Skeletal muscle satellite cell (primary cell): ENCODE results near the gene CABP2. TPM values are rescaled to one million over a fixed set of nuclear protein-coding genes. Genes with fewer than 3 reads are reported as not detected.
"Not testable (repeated sequence)": the region's sequence is repeated elsewhere in the genome, so short reads cannot be mapped to it uniquely, and the experiment has no call there.

Source experiments
- H3K27me3 ChIP-seq: 2 replicates; pipeline ENCODE4 v1.7.0; 2013; ENCODE audit warnings: low read length; ENCODE audit not compliant: control insufficient read depth, insufficient read depth
- H3K36me3 ChIP-seq: 2 replicates; pipeline ENCODE4 v1.7.0; 2013; ENCODE audit warnings: mild to moderate bottlenecking, control low read depth, low read length; ENCODE audit not compliant: insufficient read depth
- H3K4me1 ChIP-seq: 2 replicates; pipeline ENCODE4 v1.7.0; 2013; ENCODE audit warnings: low read length; ENCODE audit not compliant: control insufficient read depth, insufficient read depth
- H3K4me2 ChIP-seq: 2 replicates; pipeline ENCODE4 v1.7.0; 2013; ENCODE audit warnings: mild to moderate bottlenecking, low read length
- H3K4me3 ChIP-seq: 2 replicates; pipeline ENCODE4 v1.7.0; 2013; ENCODE audit warnings: low read length
- H3K9ac ChIP-seq: 2 replicates; pipeline ENCODE4 v1.7.0; 2013; ENCODE audit warnings: mild to moderate bottlenecking, low read depth, low read length, moderate library complexity
- H3K9me3 ChIP-seq: replicated peaks from 2 replicates; pipeline ENCODE4 v1.7.0; 2013; ENCODE audit warnings: mild to moderate bottlenecking, control low read depth, low read length
- total RNA-seq: library from RNA; depleted of rRNA; stranded (reverse); fragments of >200 nt; gene quantifications from 2 replicates; pipeline ENCODE4 v1.2.3, GENCODE V29; 2012; rRNA removed

The CABP2 gene
- not detected in 2 replicates for total RNA-seq

DNA sequence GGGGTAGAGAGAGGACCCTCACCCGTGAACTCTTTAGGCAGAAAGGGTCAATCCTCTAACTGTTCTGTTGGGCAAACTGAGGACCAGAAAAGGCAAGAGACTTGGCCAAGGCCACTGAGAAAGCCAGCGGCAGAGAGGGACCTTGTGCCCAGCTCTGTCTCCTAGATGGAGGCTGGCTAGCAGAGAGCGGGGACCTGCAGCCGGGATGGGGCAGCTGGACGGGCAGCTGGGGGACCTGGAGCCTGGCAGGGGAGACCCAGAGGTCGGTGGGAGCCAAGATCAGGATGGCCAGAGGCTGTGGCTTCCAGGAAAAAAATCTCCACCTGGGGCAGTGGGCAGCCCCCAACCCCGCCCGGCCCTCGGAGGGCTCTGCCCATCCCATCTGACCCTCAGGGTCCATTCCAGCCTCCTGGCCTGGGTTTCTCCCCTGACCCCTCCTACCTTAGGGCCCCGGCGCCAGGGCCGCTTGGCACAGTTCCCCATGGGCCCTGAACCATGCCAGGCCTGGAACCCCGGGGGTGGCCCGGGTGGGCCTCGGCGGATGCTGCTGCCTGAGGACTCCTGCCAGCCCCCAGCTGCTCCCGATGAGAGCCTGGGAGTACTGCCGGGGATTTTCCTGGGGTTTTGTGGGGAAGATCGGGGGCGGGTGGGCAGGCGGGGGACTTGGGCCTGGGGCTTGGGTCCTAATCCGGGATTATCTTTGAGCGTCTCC lies at the start of gene CABP2:
Gene CABP2, minus strand, starts transcription at position 603 of the 712 bp plus-strand sequence. Its CDS starts 120 bp downstream, at position 483.
- H3K4me3 ChIP-seq = no peak within 1 kb of the TSS
- H3K27me3 ChIP-seq = peaks cover 51% of the 10 kb centered on the region
- no peaks in the 10 kb centered on the region for H3K9me3 ChIP-seq
- no peaks in the 10 kb centered on the region for H3K4me1 ChIP-seq
- no peaks in the 10 kb centered on the region for H3K36me3 ChIP-seq
- no peak within 1 kb of the TSS for H3K4me2 ChIP-seq
- H3K9ac ChIP-seq = no peak within 1 kb of the TSS

DNA sequence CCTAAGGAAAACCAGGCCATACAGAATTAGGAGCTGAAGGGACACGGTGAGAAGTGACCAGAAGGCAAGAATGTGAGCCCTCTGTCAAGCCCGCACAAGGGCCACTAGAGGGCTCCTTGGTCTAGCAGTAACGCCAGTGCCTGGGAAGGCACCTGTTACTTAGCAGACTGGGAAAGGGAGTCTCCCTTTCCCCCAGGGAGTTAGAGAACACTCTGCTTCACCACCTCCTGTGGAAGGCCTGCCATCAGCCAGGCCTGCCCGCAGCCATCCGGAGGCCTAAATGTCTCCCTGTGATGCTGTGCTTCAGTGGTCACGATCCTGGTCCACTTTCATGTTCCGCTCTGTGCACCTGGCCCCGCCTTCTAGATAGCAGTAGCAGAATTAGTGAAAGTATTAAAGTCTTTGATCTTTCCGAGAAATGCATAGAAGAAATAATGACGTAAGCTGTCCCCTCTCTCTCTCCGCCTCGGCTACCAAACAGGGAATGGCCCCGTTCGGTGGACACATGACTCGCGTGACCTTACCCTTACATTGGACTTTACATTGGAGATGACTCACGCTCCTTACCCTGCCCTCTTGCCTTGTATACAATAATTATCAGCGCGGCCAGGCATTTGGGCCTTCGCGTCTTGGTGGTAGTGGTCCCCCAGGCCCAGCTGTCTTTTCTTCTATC lies 49.6 kb upstream of the CABP2 start:
- Histone ChIP-seq H3K9ac (no peak overlapping the region), H3K4me2 (no peak overlapping the region)

DNA sequence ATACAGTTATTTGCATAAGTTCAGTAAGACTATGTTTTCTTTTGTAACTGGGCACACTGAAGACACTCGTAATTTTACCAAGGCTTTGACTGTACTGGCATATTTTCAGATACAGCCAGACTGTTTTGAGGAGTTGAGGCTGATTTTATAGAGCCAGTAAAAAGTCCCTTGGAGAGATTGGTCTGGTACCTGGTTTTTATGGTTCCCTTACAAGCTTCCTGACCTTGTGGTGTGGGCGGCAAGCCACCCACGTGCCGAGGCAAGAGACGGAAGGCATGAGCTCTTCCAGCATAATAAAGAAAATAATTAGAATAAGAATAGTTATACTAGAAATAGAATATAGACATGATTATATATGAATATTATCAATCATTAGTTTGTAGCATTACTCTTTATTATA lies 49.1 kb upstream of the CABP2 start:
- H3K4me1 ChIP-seq = no peaks in the 10 kb centered on the region
- no peaks in the 10 kb centered on the region for H3K36me3 ChIP-seq
- no peaks in the 10 kb centered on the region for H3K9me3 ChIP-seq
- no peak overlapping the region for H3K4me2 ChIP-seq
- H3K9ac ChIP-seq = no peak overlapping the region
- H3K4me3 ChIP-seq = no peak overlapping the region
- peaks cover 42% of the 10 kb centered on the region for H3K27me3 ChIP-seq

More for the DNA sequence above, 49.6 kb upstream of the CABP2 start:
- Histone ChIP-seq H3K4me1 (no peaks in the 10 kb centered on the region), H3K4me3 (no peak overlapping the region), H3K9me3 (no peaks in the 10 kb centered on the region), H3K27me3 (peaks cover 47% of the 10 kb centered on the region), H3K36me3 (no peaks in the 10 kb centered on the region)

DNA sequence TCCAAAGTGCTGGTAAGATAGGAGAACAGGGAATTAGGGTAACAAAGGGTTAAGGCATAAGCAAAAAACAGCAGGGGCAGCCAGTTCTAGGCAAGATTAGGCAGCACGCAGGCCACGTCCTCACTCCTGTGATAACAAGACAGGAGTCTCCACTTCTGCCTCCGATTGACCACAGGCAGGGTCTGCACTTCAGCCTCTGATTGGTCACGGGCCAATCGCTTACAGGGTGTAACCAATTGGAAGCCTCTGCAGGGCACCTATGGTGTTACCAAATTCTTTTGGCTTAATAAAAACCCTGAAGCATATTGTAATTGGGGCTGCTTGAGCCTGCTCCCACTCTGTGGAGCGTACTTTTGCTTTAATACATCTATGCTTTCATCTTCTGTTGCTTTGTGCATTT lies 48.2 kb upstream of the CABP2 start:
- H3K9me3 ChIP-seq = no peaks in the 10 kb centered on the region

DNA sequence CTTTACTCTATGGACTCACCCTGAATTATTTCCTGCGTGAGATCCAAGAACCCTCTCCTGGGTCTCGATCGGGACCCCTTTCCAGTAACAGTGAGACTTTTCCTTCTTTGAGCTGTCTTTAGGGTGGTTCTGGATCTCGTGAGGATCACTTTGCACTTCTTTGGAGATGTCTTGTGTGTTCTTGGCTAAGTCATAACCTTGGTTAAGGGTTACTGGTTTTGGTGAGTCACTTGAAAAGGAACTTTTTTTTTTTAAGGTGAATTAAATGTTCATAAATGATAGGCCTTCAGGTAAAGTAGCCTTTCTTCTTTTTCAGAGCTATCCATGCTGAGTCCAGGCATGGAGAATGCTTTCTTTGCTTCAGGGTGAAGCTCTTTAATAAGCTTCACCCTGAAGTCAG lies 41.0 kb upstream of the CABP2 start:
- Histone ChIP-seq H3K9me3 (no peaks in the 10 kb centered on the region), H3K4me1 (peaks cover 24% of the 10 kb centered on the region), H3K4me3 (peak overlapping the region; percentile 35), H3K9ac (no peak overlapping the region), H3K36me3 (no peaks in the 10 kb centered on the region), H3K27me3 (no peaks in the 10 kb centered on the region), H3K4me2 (peak overlapping the region; percentile 67)

More for the DNA sequence above, 48.2 kb upstream of the CABP2 start:
- peaks cover 33% of the 10 kb centered on the region for H3K27me3 ChIP-seq
- H3K4me1 ChIP-seq = no peaks in the 10 kb centered on the region
- no peaks in the 10 kb centered on the region for H3K36me3 ChIP-seq
- no peak overlapping the region for H3K9ac ChIP-seq
- no peak overlapping the region for H3K4me3 ChIP-seq
- H3K4me2 ChIP-seq = no peak overlapping the region

DNA sequence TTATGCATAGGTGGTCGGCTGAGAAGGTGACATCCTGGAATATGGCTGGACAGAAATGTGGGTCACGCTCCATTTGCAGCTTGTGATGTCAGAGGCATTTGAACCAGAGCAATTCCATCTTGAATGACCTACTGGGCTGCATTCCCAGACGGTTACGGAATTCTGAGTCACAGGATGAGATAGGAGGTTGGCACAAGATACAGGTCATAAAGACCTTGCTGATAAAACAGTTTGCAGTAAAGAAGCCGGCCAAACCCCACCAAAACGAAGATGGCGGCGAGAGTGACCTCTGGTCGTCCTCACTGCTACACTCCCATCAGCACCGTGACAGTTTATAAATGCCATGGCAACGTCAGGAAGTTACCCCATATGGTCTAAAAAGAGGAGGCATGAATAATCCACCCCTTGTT lies 40.5 kb upstream of the CABP2 start:
- peak overlapping the region; percentile 35 for H3K4me3 ChIP-seq
- H3K4me2 ChIP-seq = peak overlapping the region; percentile 67
- peaks cover 24% of the 10 kb centered on the region for H3K4me1 ChIP-seq
- not testable (repeated sequence) for H3K36me3 ChIP-seq, H3K9me3 ChIP-seq, H3K9ac ChIP-seq, H3K27me3 ChIP-seq

DNA sequence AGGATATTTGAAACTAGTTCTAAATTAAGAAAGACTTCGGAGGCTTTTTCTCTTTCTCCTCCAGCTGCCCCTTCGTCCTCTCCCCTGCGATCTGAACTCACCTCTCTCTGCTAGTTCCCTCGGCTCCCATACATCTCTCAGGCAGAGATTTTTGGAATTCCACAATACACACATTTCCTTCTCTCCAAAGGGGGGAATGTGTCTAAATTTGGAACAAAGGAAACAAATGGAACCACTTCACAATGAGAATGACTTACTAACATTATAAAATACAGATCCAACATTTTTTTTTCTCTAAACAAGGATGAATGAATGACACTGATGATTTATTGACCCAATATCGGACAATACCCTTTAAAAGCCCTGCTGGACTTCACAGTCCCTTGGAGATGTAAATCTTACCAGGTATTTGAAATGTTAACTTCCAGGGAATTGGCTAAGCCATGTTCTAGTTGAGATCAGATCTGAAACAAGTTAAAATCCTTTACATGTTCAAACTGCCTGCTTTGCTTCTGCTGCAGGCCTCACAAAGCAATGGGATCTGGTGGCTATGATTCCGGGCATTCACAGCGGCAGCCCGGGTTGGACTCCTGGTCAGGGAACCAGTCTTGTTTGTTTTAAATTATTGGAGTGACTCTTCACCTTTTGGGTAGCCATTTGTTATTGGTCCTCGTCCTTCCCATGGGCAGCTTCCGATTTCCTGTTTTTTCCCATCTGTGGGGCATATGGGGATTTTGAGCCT lies 39.9 kb upstream of the CABP2 start:
- Histone ChIP-seq H3K4me1 (peaks cover 29% of the 10 kb centered on the region), H3K36me3 (no peaks in the 10 kb centered on the region), H3K9me3 (no peaks in the 10 kb centered on the region), H3K4me2 (peak overlapping the region; percentile 67), H3K9ac (no peak overlapping the region), H3K27me3 (peaks cover 5% of the 10 kb centered on the region), H3K4me3 (no peak overlapping the region)

DNA sequence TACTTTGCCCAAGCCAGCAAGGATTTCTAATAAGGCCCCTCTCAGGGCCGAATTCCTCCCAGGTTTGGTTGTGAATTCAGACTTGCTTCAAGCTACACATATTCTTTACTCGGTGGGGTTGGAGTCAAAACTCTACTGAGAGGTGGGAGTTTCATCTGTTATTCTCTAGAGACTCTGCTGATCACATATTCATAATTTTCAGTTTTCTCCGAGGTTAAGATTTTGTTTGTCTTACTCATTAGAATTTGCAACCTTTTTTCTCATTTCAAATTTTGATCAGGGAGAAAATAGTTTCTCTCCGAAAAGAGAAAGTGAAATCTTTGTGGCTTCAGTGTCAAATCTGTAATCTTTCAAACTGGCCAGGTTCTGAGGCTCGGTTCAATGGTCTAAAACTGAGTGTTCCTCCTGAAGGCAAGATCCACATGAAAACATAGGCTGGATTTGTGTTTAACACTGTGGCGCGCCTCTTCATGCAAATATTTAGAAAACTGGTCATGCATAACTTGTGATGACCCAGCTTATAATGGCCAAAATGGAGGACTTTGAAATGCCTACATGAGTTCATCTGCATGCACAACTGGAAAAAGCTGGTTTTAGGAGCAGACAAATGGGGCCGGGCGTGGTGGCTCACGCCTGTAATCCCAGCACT lies 38.8 kb upstream of the CABP2 start:
- Histone ChIP-seq H3K4me2 (no peak overlapping the region), H3K9ac (no peak overlapping the region), H3K36me3 (no peaks in the 10 kb centered on the region), H3K4me1 (peaks cover 30% of the 10 kb centered on the region), H3K4me3 (no peak overlapping the region), H3K27me3 (peaks cover 5% of the 10 kb centered on the region), H3K9me3 (no peaks in the 10 kb centered on the region)

DNA sequence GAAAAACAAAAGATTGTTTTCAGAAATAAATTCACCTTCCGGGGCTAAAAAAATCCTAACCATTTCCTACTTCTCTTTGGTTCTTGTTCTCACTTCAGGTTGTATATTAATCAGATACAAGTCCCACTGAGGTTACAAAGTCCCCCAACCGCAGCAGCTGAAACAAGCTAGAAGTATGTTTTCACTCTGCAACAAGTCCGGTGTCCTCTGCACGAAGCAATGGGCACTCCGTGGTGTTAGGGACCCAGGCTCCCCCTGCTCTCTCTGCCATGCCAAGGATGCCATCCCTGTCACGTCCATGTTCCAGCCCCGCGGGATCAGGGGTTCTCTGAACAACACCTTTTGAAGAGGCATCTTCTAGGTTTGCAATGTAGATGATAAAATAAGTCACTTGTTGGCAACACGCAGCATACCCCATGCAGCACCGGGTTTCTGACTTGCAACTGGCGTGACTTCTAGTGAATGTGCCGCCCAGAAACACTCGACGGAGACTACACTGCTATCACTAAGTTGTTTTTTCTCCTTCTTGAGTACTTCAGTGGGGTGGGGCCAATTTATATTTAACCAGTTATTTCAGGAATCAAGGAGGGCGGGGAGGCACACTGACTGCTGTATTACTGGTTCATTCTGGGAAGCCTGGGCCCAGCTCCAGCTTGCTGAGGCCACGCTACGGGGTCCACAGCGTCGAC lies 35.0 kb upstream of the CABP2 start:
- Histone ChIP-seq H3K9ac (no peak overlapping the region), H3K36me3 (no peaks in the 10 kb centered on the region), H3K4me2 (no peak overlapping the region), H3K4me1 (peaks cover 16% of the 10 kb centered on the region), H3K4me3 (no peak overlapping the region), H3K9me3 (no peaks in the 10 kb centered on the region), H3K27me3 (peaks cover 9% of the 10 kb centered on the region)

DNA sequence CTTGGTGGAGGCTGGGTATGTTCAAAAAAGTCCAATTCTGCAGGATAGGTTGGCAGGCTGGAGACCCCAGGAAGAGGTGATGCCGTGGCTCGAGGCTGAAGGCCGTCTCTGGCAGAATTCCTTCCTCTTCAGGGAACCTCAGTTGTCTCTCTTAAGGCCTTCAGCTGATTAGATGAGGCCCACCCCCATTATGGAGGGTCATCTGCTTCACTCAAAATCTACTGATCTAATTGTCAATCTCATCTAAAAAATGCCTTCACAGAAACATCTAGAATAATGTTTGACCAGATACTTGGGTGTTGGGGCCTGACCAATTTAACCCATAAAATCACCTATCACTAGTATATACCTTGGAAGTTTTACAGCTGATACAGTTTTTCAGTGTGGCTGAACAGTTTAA lies 33.0 kb upstream of the CABP2 start:
- Histone ChIP-seq H3K4me1 (peaks cover 7% of the 10 kb centered on the region), H3K9ac (no peak overlapping the region), H3K4me2 (no peak overlapping the region), H3K9me3 (no peaks in the 10 kb centered on the region), H3K27me3 (peaks cover 13% of the 10 kb centered on the region), H3K4me3 (no peak overlapping the region), H3K36me3 (no peaks in the 10 kb centered on the region)

DNA sequence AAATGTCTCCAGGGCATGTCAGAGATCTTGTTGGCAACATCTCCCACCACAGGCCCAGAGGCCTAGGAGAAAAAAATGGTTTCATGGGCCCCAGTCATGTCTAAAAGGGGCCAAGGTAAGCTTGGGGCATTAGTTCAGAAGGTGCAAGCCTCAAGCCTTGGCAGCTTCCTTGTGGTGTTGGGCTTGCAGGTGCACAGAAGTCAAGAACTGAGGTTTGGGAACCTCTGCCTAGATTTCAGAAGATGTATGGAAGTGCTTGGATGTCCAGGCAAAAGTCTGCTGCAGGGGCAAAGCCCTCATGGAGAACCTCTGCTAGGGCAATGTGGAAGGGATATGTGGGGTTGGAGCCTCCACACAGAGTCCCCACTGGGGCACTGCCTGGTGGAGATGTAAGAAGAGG lies 28.5 kb upstream of the CABP2 start:
- not testable (repeated sequence) for H3K9ac ChIP-seq, H3K4me2 ChIP-seq, H3K9me3 ChIP-seq, H3K36me3 ChIP-seq, H3K4me1 ChIP-seq, H3K4me3 ChIP-seq
- peaks cover 12% of the 10 kb centered on the region for H3K27me3 ChIP-seq
